GM18526 (cell line): ENCODE results near the gene GORAB.

Source experiments
- POLR2A ChIP-seq: IDR thresholded peaks from 3 replicates; pipeline ENCODE4 v1.6.1; 2011; ENCODE audit not compliant: insufficient read length; ENCODE audit errors: extremely low read depth

The GORAB gene

GRCh38 chr1:170534626-170535147 lies 2.7 kb downstream of the GORAB start:
- no peak for TF ChIP-seq POLR2A

GRCh38 chr1:170535418-170535817 lies 3.5 kb downstream of the GORAB start:
- no peak for TF ChIP-seq POLR2A

- TF ChIP-seq POLR2A: no peak
These were observed 5.1 kb downstream of the GORAB start for GRCh38 chr1:170536924-170537551.

GRCh38 chr1:170537798-170538503 lies 6.0 kb downstream of the GORAB start:
- TF ChIP-seq POLR2A: no peak

GRCh38 chr1:170538687-170539086 lies 6.7 kb downstream of the GORAB start:
- no peak for TF ChIP-seq POLR2A

GRCh38 chr1:170539154-170539553 lies 7.2 kb downstream of the GORAB start:
- no peak for TF ChIP-seq POLR2A

GRCh38 chr1:170544624-170545023 lies 12.7 kb downstream of the GORAB start:
- TF ChIP-seq POLR2A: no peak

GRCh38 chr1:170545476-170545875 lies 13.5 kb downstream of the GORAB start:
- no peak for TF ChIP-seq POLR2A

- no peak for TF ChIP-seq POLR2A
These were observed 15.3 kb downstream of the GORAB start for GRCh38 chr1:170547255-170547654.

- no peak for TF ChIP-seq POLR2A
These were observed 16.5 kb downstream of the GORAB start for GRCh38 chr1:170548497-170548896.

- TF ChIP-seq POLR2A: no peak
These were observed 23.4 kb downstream of the GORAB start for GRCh38 chr1:170555370-170555769.

- no peak for TF ChIP-seq POLR2A
These were observed 25.0 kb downstream of the GORAB start for GRCh38 chr1:170556917-170557316.

GRCh38 chr1:170558731-170559130 lies 26.8 kb downstream of the GORAB start:
- TF ChIP-seq POLR2A: no peak

GRCh38 chr1:170559166-170559565 lies 27.2 kb downstream of the GORAB start:
- TF ChIP-seq POLR2A: no peak

- no peak for TF ChIP-seq POLR2A
These were observed 28.8 kb downstream of the GORAB start for GRCh38 chr1:170560681-170561285.
